Measurements from ENCODE around the gene TUBB4B.

The TUBB4B gene

DNA sequence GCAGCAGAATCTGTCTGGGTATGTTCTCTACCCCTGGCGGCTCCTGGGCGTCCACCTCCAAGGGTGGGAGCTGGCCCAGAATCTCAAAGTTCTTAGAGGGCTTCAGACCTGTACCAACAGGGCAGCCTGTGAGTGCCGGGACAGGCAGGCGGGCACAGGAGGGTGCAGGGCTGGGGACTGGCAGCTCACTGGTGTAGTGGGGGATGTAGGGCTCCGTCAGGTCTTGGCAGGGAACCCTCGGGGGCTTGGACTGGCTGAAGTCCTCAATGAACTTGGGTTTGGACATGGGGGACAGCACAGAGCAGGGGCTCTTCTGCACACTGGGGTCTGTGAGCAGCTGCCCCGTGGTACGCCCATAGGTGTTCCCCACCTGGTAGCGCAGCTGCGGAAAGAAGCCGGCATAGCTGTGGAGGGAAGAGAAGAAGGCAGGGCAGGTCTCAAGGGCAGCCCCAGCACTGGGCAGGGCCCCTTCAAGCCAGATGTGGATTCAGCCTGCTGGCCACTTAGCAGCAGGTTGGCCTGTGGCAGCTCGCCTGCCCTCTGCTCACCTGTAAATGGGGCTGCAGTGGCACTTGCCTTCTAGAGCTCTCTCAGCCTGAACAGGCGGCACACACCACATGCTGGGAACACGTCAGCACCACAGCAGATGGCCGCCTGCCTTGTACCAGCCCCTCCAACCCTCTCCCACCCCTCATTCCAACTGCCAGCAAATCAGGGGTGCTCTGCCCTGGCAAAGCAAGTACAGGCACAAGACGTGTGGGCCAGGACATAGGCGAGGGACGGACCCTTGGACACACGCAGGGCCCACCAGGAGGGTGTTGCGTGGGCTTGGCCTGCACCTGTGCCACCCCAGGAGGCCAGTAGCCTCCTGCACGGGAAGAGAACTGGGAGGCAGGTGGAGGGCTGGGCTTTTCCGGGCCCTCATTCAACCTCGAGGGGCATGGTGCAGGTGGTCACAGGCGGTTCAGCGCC lies 4.6 kb downstream of the TUBB4B start:
- TF ChIP-seq, protein P1, sequence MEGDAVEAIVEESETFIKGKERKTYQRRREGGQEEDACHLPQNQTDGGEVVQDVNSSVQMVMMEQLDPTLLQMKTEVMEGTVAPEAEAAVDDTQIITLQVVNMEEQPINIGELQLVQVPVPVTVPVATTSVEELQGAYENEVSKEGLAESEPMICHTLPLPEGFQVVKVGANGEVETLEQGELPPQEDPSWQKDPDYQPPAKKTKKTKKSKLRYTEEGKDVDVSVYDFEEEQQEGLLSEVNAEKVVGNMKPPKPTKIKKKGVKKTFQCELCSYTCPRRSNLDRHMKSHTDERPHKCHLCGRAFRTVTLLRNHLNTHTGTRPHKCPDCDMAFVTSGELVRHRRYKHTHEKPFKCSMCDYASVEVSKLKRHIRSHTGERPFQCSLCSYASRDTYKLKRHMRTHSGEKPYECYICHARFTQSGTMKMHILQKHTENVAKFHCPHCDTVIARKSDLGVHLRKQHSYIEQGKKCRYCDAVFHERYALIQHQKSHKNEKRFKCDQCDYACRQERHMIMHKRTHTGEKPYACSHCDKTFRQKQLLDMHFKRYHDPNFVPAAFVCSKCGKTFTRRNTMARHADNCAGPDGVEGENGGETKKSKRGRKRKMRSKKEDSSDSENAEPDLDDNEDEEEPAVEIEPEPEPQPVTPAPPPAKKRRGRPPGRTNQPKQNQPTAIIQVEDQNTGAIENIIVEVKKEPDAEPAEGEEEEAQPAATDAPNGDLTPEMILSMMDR (IDR thresholded peaks at IDR 0.05; ENCODE audit: low read length, missing control alignments) = no peak
- DNase-seq (ENCODE audit: low read depth) = no peak
- H3K4me3 ChIP-seq (replicated peaks; ENCODE audit: low read depth, low read length) = no peak overlapping the region

DNA sequence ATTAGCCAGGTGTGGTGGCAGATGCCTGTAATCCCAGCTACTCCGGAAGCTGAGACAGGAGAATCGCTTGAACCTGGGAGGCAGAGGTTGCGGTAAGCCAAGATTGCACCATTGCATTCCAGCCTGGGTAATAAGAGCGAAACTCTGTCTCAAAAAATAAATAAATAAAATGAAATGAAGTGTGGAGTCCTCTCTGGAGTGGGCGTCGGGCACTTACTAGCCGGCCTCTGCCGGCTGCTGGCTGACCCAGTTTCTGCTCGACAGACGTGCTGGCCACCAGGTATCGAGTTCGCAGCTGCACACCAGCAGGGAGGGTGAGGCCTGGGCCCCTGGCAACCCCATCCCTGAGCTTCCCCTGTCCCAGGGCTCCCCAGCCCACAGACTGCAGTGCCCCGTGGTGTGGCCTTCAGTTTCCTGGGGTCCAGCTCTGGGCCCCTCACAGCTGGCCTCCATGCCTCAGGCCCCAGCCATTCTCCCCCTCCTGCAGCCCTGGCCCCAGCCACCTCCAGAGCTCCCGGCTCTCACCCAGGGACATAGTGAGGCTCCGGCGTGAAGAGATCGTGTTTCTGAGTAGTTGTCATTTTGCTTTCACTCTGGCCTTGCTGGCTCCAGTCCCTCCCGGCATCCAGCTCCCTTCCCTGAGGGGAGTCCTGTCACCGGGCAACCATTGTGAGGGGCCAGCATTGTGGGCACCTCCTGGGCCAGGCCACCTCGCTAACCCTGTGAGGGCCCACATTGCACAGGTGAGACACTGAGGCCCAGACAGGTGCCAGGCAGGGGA lies 6.2 kb downstream of the TUBB4B start:
- TF ChIP-seq, protein P1 (IDR thresholded peaks at IDR 0.05; ENCODE audit: low read length, missing control alignments) = no peak
- H3K4me3 ChIP-seq (replicated peaks; ENCODE audit: low read depth, low read length) = no peak overlapping the region
- DNase-seq (ENCODE audit: low read depth) = no peak

DNA sequence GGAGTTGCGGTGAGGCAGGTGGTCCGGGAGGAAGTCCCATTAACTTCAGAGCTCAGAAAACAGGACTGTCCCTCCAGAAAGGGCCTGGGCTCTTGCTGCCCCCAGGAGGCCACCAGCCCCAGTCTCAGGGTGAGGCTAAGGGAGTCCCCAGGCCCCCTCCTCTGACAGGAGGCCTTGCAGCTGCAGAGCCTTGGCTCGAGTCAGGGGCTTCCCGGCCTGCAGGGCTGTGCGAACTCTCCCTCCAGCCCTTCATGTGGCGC lies 6.8 kb downstream of the TUBB4B start:
- H3K4me3 ChIP-seq (replicated peaks; ENCODE audit: low read depth, low read length) = no peak overlapping the region
- DNase-seq (ENCODE audit: low read depth) = no peak
- TF ChIP-seq, protein P1 (IDR thresholded peaks at IDR 0.05; ENCODE audit: low read length, missing control alignments) = no peak

DNA sequence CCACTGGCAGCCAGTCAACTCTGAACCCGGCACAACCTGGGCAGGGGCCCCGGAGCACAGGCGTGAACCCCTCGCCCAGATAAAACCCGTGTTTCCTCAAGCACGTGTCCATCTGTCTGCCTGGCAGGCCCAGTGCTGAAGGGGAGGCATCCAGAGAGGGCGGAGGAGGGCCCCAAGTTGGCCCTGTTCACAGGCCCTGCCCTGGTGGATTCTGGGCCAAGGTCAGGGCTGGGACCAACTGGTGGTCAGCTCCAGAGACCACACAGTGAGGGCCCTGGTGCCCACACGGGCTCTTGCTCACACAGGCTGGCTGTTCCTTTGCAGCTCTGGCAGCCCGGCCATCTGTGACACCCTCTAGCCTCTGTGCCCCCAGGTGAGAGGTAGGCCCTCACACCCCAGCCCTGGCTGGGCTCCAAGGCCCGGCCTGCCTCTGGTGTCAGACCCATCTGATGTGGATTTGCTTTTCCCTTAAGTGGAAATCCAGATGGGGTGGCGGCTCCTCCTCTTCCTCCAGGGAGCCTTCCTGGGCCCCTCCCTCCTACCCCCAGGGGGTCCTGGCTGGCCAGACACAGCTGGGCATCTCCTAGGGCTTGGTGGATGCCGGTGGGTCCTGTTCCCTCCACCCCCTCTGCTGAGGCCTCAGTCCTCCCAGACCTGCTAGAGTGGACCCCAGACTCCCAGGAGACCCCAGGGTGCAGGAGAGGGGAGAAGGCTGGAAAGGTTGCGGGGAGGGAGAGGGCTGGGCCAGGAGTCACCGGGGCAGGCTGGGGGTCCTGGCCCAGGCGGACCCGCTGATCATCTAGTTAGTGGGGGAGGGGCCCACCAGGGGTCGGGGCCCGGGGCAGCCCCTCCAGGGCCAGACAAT lies 9.5 kb downstream of the TUBB4B start:
- no peak overlapping the region for H3K4me3 ChIP-seq (replicated peaks; ENCODE audit: low read depth, low read length)
- DNase-seq (ENCODE audit: low read depth) = no peak
- TF ChIP-seq, protein P1 (IDR thresholded peaks at IDR 0.05; ENCODE audit: low read length, missing control alignments) = no peak

DNA sequence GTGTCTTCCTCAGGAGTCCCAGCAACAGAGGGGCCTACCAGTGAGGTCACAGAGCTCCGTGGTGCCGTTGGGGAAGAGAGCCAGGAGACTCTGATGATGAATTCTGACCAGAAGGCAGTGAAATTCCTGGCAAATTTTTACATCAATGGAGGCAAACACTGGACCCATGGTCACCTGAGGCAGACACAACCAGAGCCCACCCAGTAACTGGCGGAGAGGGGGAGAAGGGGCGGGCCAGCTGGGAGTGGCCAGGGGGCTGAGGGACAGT lies 10.0 kb downstream of the TUBB4B start, which contains the start of gene STPG3:
Gene STPG3 (plus strand): TSS at position 93 of the 268 bp plus-strand sequence. CDS start 1 bp downstream, at position 94.
- no peak within 1 kb of the TSS for H3K4me3 ChIP-seq (replicated peaks; ENCODE audit: low read depth, low read length)
- TF ChIP-seq, protein P1 (IDR thresholded peaks at IDR 0.05; ENCODE audit: low read length, missing control alignments) = no peak
- DNase-seq (ENCODE audit: low read depth) = no peak

DNA sequence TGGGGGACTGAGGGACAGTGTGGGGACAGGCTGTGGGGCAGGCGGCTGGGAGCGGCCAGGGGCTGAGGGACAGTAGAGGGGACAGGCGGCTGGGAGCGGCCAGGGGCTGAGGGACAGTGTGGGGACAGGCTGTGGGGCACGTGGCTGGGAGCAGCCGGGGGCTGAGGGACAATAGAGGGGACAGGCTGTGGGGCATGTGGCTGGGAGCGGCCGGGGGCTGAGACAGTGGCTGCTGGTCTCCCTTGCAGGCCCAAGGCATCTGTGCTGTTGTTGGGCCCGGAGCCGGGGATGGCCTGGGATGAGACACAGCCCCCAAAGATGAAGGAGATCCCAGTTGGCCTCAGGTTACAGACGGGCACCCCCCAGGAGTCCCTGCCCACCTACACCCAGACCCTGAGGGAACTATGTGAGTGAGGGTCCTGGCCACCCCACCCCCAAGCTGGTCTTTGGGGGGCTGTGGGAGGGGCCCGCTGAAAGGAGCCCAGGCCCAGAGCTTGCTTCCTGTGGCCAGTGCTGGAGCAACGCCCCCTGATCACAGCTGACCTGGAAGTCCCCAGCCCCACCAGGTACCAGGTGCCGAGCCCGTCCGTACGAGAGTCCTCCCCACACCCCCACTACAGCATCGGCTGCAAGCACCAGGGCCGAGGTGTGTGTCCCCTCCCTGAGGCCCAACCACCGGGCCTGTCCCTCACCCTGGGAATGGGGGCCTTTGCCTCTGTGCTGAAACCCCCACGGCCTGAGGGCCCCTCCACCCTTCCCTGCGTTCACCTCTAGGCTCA lies 10.6 kb downstream of the TUBB4B start:
- H3K4me3 ChIP-seq (replicated peaks; ENCODE audit: low read depth, low read length) = no peak overlapping the region
- no peak for DNase-seq (ENCODE audit: low read depth)
- TF ChIP-seq, protein P1 (IDR thresholded peaks at IDR 0.05; ENCODE audit: low read length, missing control alignments) = no peak

Data from fibroblast of pulmonary artery (primary cell).